Ishikawa (cell line): ENCODE measurements around the gene CALHM2.

ENCODE experiments used
- EGR1 ChIP-seq: IDR thresholded peaks from 2 replicates; pipeline ENCODE4 v1.6.1; 2012
- NFIC ChIP-seq: IDR thresholded peaks from 2 replicates; pipeline ENCODE4 v1.6.1; 2012
- YY1 ChIP-seq: IDR thresholded peaks from 2 replicates; pipeline ENCODE4 v1.6.1; 2012; ENCODE audit warnings: low read depth

GRCh38 chr10:103473261-103473671, 21.1 kb upstream of the CALHM2 start:
- no peak for TF ChIP-seq EGR1
- TF ChIP-seq NFIC, result no peak
- TF ChIP-seq YY1, result no peak
